Gastroesophageal sphincter (tissue), 3 donors: ENCODE data around the gene AFG1L.

Source experiments
- CTCF ChIP-seq, 4 experiments: fragments of 200-600 bp in 2 of 4; fragments of 450-650 bp in 2 of 4; sonication (generic) in 1 of 4; IDR thresholded peaks; one replicate each; pipeline ENCODE4 v1.5.1; 2017 to 2019; ENCODE audit warnings: antibody characterized with exemption in 4 of 4, mild to moderate bottlenecking in 2 of 4, moderate library complexity in 2 of 4
- EP300 ChIP-seq: sonication (generic); formaldehyde crosslinking; IDR thresholded peaks from one replicate; pipeline ENCODE4 v1.6.1; 2017; ENCODE audit warnings: antibody characterized with exemption, mild to moderate bottlenecking

GRCh38 chr6:108380876-108381275 is 86.0 kb downstream of the AFG1L start:
- TF ChIP-seq CTCF (IDR thresholded peaks at IDR 0.05) (no peak), EP300 (no peak)
